Right lobe of liver (tissue), 4 donors: ENCODE results near the gene PHB1.

Source experiments
- CTCF ChIP-seq, 4 donors: fragments of 200-600 bp in 3 of 4; fragments of 450-650 bp in 1 of 4; IDR thresholded peaks; one replicate each; pipeline versions ENCODE4 v1.5.1 to v1.8.0; 2016 to 2022; ENCODE audit warnings: antibody characterized with exemption in 4 of 4, mild to moderate bottlenecking in 2 of 4
- POLR2A ChIP-seq: fragments of 450-650 bp; IDR thresholded peaks from one replicate; pipeline ENCODE4 v1.6.1; 2017; ENCODE audit warnings: antibody characterized with exemption, mild to moderate bottlenecking
- donor health status: DM: no; HTN: no; CAD: no.
- donor health status: DM: no; HTN: no; CAD: no.
- donor health status: DM: no; HTN: yes; CAD: no.

DNA sequence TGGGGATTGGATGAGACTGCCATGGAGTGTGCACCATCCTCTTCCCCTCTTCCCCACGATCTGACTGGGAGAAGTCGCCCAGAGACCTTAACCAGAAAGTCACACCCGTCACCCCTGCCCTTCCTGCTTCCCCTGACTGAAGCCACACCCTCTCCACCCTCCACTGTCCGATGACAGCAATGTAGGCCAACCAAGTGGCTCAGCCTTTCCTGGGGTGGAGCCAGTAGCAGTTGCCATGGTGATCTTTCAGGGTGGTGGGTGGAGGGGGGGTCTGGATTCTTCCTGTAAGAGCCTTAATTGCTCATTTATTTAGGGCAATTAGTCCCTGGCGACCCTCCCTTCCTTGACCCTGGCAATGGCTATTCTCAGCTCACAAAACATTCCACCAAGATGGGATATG is 37.5 kb upstream of the PHB1 start:
- no peak for TF ChIP-seq CTCF (IDR thresholded peaks at IDR 0.05)
- TF ChIP-seq POLR2A, result no peak
